Loucy (cell line): Measurements from ENCODE around the gene HSPA2.
"Not testable (repeated sequence)": the region's sequence is repeated elsewhere in the genome, so short reads cannot be mapped to it uniquely, and the experiment has no call there.

Experiments used
- CTCF ChIP-seq: fragments of 200-600 bp; sonication (generic); conservative IDR thresholded peaks from 2 replicates; pipeline ENCODE4 v1.5.1; 2014; ENCODE audit warnings: mild to moderate bottlenecking, antibody characterized with exemption, low read length
- EZH2phosphoT487 ChIP-seq: fragments of 200-600 bp; IDR thresholded peaks from 2 replicates; pipeline ENCODE4 v1.6.1; 2018; ENCODE audit warnings: antibody characterized with exemption, mild to moderate bottlenecking, moderate library complexity, borderline replicate concordance

- not testable (repeated sequence) for TF ChIP-seq CTCF, EZH2phosphoT487
These were observed 17.7 kb downstream of the HSPA2 start for GRCh38 chr14:64558216-64558615.
